ENCODE measurements around the gene ZNRD2.
"Not testable (repeated sequence)": the region's sequence is repeated elsewhere in the genome, so short reads cannot be mapped to it uniquely, and the experiment has no call there.

Gene ZNRD2

GRCh38 chr11:65556470-65557279, 13.6 kb upstream of the ZNRD2 start:
- DNase-seq = no peak

- DNase-seq = no peak
Measured at GRCh38 chr11:65557280-65558001, 12.8 kb upstream of the ZNRD2 start.

- DNase-seq = peak; percentile 53 to 65
Measured at GRCh38 chr11:65558002-65558929, 12.0 kb upstream of the ZNRD2 start, which contains the start of gene LTBP3. LTBP3 (minus strand) TSS chr11:65558359; CDS start chr11:65557959, 400 bp downstream.

GRCh38 chr11:65558930-65559509, 11.3 kb upstream of the ZNRD2 start:
- DNase-seq = no peak

GRCh38 chr11:65559535-65559934, 10.7 kb upstream of the ZNRD2 start:
- DNase-seq = no peak

- no peak for DNase-seq
Measured at GRCh38 chr11:65559951-65560537, 10.2 kb upstream of the ZNRD2 start.

GRCh38 chr11:65560555-65561418, 9.5 kb upstream of the ZNRD2 start:
- DNase-seq = no peak

GRCh38 chr11:65562020-65562419, 8.3 kb upstream of the ZNRD2 start:
- no peak for DNase-seq

- DNase-seq = no peak
Measured at GRCh38 chr11:65562788-65563187, 7.5 kb upstream of the ZNRD2 start.

GRCh38 chr11:65563601-65564000, 6.7 kb upstream of the ZNRD2 start:
- no peak for DNase-seq

- DNase-seq = not testable (repeated sequence)
Measured at GRCh38 chr11:65564879-65565559, 5.3 kb upstream of the ZNRD2 start.

- no peak for DNase-seq
Measured at GRCh38 chr11:65565624-65566453, 4.4 kb upstream of the ZNRD2 start.

- DNase-seq = no peak
Measured at GRCh38 chr11:65569164-65569972, 909 bp upstream of the ZNRD2 start.

- DNase-seq = no peak
Measured at GRCh38 chr11:65571420-65571819, 1.1 kb downstream of the ZNRD2 start.

GRCh38 chr11:65571940-65572339, 1.7 kb downstream of the ZNRD2 start:
- no peak for DNase-seq

GRCh38 chr11:65572356-65573051, 2.2 kb downstream of the ZNRD2 start, which contains the start of gene FAM89B:
FAM89B (plus strand) TSS chr11:65572538; CDS start chr11:65572670, 132 bp downstream.
- DNase-seq = peak; percentile 91 to 93

GRCh38 chr11:65573391-65574079, 3.3 kb downstream of the ZNRD2 start:
- DNase-seq = no peak

Data from stimulated activated CD4-positive, alpha-beta T cell treated with anti-CD3 and anti-CD28 coated beads, Interleukin-2, amount 100 ng/mL, for 24 hours (primary cell).